Measurements from ENCODE around the gene THEM5.

Gene THEM5

DNA sequence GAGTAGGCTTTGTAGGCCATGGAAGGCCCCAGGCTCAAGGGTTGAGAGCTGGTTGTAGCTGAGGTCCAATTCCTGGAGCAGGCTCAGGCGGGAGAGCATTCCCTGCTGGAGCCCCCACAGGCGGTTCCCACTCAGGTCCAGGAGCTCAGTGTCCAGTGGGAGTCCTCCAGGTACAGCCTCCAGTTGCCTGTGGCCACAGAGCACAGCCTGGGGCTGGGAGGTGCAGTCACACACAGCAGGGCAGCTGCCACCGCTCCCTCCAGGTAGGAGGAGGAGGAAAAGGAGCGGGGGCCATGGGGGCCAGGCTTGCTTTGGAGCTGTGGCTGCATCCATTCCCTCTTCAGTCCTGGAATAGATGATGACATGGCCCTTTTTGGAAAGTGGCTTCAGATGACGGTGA, 51.1 kb downstream of the THEM5 start:
- no peak for DNase-seq (ENCODE audit: low read depth in 4 of 4, low spot score in 1 of 4)

DNA sequence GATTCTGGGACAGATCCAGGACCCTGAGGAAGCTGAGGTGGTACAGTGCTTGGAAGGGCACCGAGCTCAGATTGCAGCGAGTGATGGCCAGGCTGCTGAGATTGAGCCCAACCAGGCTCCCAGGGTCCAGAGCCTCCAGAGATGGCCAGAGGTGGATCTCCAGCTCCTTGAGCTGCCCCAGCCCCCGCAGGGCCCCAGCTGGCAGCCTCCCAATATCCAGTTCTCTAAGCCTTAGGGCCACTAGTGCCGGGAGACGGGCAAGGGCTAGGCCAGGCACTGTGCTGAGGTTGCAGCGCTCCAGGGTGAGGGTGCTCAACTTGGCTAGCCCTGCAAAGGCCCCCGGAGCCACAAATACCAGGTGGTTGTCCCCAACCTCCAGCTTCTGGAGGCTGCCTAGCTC, 51.7 kb downstream of the THEM5 start:
- no peak for DNase-seq (ENCODE audit: low read depth in 4 of 4, low spot score in 1 of 4)

DNA sequence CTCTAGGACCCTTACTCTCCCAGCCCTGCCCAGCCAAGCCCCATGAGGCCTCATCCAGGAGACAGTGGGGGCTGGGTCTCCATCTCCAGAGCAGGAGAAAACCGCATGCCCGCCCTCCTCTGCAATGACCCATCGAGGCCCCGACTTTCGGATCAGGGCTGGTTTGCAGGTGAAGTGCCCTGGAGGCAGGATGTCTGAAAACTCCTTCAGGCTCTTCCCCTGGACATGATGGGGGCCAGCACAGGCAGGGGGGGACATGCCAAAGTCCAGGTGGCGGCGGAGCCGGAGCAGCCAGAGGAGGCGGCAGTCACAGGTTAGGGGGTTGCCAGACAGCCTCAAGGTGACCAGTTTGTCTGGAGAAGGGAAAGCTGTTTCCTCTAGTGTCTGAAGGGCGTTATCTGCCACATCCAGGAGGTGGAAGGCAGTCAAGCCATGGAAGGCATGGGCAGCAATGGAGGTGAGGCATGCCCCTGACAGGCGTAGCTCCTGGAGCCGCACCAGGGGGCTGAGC, 52.1 kb downstream of the THEM5 start:
- DNase-seq (ENCODE audit: low read depth in 4 of 4, low spot score in 1 of 4) = no peak

DNA sequence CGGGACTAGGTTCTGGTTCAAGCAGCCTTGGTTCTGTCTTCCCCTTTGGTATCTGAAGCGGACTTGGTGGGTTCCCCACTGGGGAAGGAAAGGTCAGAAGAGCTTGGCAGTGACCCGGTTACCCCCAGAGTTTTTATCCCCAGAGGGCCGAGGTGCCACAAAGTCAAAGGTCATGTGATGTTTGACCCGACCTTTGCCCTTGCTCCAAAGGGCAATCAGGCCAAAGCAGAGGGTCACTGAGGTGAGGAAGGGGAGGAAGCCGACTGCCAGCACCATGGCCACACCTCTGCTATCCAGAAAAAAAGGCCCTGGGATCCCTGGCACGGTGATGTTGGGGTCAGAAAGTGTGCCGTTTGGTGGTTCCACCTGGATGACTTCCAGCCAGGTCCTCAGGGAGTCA, 52.7 kb downstream of the THEM5 start:
- DNase-seq (ENCODE audit: low read depth in 4 of 4, low spot score in 1 of 4) = no peak

DNA sequence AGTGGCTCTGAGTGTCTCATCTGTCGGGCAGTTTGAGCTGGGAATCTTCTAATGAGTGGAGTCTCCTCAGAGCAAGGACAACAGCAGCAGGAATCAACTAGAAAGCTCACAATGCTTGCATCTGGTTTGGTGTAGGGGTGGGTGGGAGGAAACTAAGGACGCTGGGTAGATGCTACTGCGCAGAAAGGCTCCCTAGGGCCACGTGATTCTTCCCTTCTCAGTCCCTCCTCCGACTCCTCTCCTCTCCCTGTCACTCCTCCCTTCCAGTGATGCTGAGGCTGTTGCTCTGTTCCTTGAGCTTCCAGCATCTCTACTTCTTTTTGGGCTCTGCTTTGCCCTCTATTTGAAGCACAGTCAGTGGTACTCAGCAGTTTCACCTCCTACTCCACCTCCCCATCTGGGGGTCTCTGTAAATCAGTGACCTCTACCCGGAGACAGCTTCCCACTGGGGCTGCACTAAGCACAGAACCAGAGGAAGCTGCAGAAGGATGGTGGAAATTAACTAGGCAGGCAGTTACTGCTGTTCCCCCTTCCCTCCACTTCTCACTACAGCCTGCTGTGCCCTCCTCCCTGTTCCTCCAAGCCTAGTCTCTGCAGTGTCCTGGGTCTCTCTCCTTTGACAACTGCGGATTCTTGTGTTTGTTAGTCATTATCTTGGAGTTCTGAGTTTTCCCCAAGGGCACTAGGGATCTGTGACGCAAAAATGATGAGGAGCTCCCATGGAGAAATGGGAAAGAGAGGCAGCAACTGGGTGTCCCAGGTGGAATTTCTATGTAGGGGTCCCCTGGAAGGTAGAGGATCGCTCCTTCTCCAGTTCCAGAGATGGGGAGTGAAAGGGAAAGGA, 54.1 kb downstream of the THEM5 start:
- no peak for DNase-seq (ENCODE audit: low read depth in 4 of 4, low spot score in 1 of 4)

DNA sequence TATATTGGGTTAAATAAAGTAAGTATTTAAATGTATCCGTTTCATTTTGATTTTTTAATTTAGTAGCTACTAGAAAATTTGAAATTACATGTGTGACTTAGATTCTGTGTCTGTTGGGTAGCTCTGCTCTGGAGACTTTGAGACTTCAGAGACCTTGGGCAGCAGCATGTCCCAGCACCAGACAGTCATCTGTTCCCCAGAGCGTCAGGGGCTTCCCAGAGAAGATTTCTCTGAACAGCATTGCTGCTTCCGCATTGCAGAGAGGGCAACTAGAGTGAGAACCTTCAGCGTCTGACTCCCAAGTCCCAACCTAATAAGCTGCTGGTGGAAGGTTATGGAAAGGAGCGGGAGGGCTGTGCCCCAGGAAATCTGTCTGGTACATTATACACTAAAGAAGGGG, 54.9 kb downstream of the THEM5 start:
- no peak for DNase-seq (ENCODE audit: low read depth in 4 of 4, low spot score in 1 of 4)

Measured in stimulated activated CD4-positive, alpha-beta T cell treated with anti-CD3 and anti-CD28 coated beads, Interleukin-1b, Interleukin-23, amount 100 ng/mL, for 24 hours (primary cell).